Karpas-422 (cell line): ENCODE data around the gene TRAPPC2L. TPM values are rescaled to one million over a fixed set of nuclear protein-coding genes. Genes with fewer than 3 reads are reported as not detected.

ENCODE experiments used
- DNase-seq: peaks from one replicate; pipeline ENCODE4 v3.0.0-alpha.2; 2015
- H2AFZ ChIP-seq: fragments of 200-600 bp; sonication (generic); 2 replicates; pipeline ENCODE4 v1.6.1; 2014; ENCODE audit warnings: antibody characterized with exemption, low read length, mixed read lengths
- H3K27ac ChIP-seq: fragments of 200-600 bp; sonication (generic); 2 replicates; pipeline ENCODE4 v1.5.1; 2014; ENCODE audit warnings: mild to moderate bottlenecking, low read length, moderate library complexity
- H3K27me3 ChIP-seq: fragments of 200-600 bp; sonication (generic); 2 replicates; pipeline ENCODE4 v1.6.1; 2014; ENCODE audit warnings: low read length, mixed read lengths
- H3K36me3 ChIP-seq: fragments of 200-600 bp; sonication (generic); 2 replicates; pipeline ENCODE4 v1.6.1; 2014; ENCODE audit warnings: low read length, mixed read lengths; ENCODE audit not compliant: insufficient read depth
- H3K4me1 ChIP-seq: fragments of 200-600 bp; sonication (generic); 2 replicates; pipeline ENCODE4 v1.6.1; 2014; ENCODE audit warnings: mild to moderate bottlenecking, low read length, mixed read lengths
- H3K4me2 ChIP-seq: fragments of 200-600 bp; sonication (generic); 2 replicates; pipeline ENCODE4 v1.6.1; 2014; ENCODE audit warnings: low read length, low read depth, mild to moderate bottlenecking; ENCODE audit not compliant: poor library complexity, severe bottlenecking
- H3K4me3 ChIP-seq: fragments of 200-600 bp; sonication (generic); 2 replicates; pipeline ENCODE4 v1.5.1; 2014; ENCODE audit warnings: mild to moderate bottlenecking, antibody characterized with exemption, low read length, mixed read lengths
- H3K79me2 ChIP-seq: fragments of 200-600 bp; sonication (generic); 2 replicates; pipeline ENCODE4 v1.6.1; 2014; ENCODE audit warnings: mild to moderate bottlenecking, low read length, mixed read lengths
- H3K9ac ChIP-seq: fragments of 200-600 bp; sonication (generic); 2 replicates; pipeline ENCODE4 v1.6.0; 2014; ENCODE audit warnings: low read length
- H3K9me2 ChIP-seq: fragments of 200-600 bp; sonication (generic), shearing (Covaris generic); replicated peaks from 2 replicates; pipeline ENCODE4 v1.6.0; 2014; ENCODE audit warnings: mild to moderate bottlenecking, low read length, moderate library complexity; ENCODE audit not compliant: insufficient read depth
- H3K9me3 ChIP-seq: fragments of 300-700, 200-600 bp; sonication (generic); 2 replicates; pipeline ENCODE4 v1.6.1; 2014; ENCODE audit warnings: low read length, mixed read lengths
- H4K20me1 ChIP-seq: fragments of 200-600 bp; sonication (generic); 2 replicates; pipeline ENCODE4 v1.6.1; 2014; ENCODE audit warnings: mild to moderate bottlenecking, antibody characterized with exemption, low read length, low read depth; ENCODE audit not compliant: insufficient read depth
- total RNA-seq: library from RNA; depleted of rRNA; stranded (reverse); fragments of >200 nt; shearing (Covaris generic); gene quantifications from 2 replicates; pipeline ENCODE4 v1.2.3, GENCODE V29; 2014; ENCODE audit warnings: low replicate concordance

The TRAPPC2L gene
- total RNA-seq, 1 experiment from 2014 or later, result 84.6 TPM

DNA sequence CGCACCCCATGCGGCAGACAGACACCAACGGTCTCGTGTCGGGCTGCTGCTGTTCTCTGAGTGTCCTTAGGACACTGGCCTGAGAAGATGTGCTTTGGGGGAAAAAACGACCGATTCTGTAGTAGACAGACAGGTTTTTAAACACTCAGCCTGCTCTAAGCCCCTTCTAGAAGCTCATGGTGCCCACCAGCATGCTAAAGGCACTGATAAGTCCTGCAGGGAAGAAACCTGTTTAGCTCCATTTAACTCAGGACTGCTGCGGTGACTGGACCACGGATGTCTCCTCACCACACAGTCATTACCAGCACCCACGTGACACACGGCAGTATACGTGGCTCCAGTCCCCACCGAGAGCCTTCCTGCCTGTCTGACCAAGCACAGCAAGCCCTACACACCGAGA lies 26.1 kb upstream of the TRAPPC2L start:
- H3K79me2 ChIP-seq, result no peaks in the 10 kb centered on the region
- no peak overlapping the region for H3K27ac ChIP-seq
- DNase-seq, result no peak
- H3K4me2 ChIP-seq, result no peak overlapping the region
- no peak overlapping the region for H3K9ac ChIP-seq
- no peaks in the 10 kb centered on the region for H3K36me3 ChIP-seq
- H4K20me1 ChIP-seq, result no peaks in the 10 kb centered on the region
- H3K4me3 ChIP-seq, result no peak overlapping the region
- H3K27me3 ChIP-seq, result no peaks in the 10 kb centered on the region
- no peak overlapping the region for H2AFZ ChIP-seq
- no peaks in the 10 kb centered on the region for H3K9me3 ChIP-seq
- no peaks in the 10 kb centered on the region for H3K4me1 ChIP-seq
- H3K9me2 ChIP-seq, result no peaks in the 10 kb centered on the region

DNA sequence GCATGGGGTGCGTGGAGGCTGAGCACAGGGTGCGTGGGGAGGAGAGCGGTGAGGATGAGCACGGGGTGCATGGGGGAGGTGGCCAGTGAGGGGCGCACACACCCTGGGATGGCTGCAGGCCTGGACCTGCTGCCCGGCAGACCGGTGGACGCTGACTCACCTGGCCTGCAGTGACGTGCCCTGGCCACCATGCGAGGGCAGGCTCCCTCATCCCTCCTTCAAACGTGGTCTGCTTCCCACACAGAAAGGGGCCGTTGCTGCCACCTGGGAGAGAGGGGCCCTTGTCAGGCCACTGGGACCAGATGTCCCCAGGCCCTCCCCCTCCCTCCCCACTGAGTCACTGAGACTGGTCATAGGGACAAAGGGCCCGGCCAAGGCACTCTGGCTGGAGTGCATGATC lies 25.1 kb upstream of the TRAPPC2L start:
- Histone ChIP-seq H3K79me2 (no peaks in the 10 kb centered on the region), H3K27me3 (no peaks in the 10 kb centered on the region), H3K9me2 (no peaks in the 10 kb centered on the region), H3K4me2 (no peak overlapping the region), H3K9me3 (no peaks in the 10 kb centered on the region), H4K20me1 (no peaks in the 10 kb centered on the region), H3K27ac (no peak overlapping the region), H3K36me3 (no peaks in the 10 kb centered on the region), H3K9ac (no peak overlapping the region), H2AFZ (no peak overlapping the region), H3K4me1 (no peaks in the 10 kb centered on the region), H3K4me3 (no peak overlapping the region)
- no peak for DNase-seq

GRCh38 chr16:88833086-88833485 lies 23.8 kb upstream of the TRAPPC2L start:
- no peak overlapping the region for H3K4me2 ChIP-seq
- no peaks in the 10 kb centered on the region for H3K4me1 ChIP-seq
- no peaks in the 10 kb centered on the region for H3K27me3 ChIP-seq
- no peak overlapping the region for H3K4me3 ChIP-seq
- H3K9me2 ChIP-seq, result no peaks in the 10 kb centered on the region
- no peaks in the 10 kb centered on the region for H3K79me2 ChIP-seq
- H3K9me3 ChIP-seq, result no peaks in the 10 kb centered on the region
- H3K9ac ChIP-seq, result no peak overlapping the region
- H2AFZ ChIP-seq, result no peak overlapping the region
- no peak overlapping the region for H3K27ac ChIP-seq
- no peak for DNase-seq
- H4K20me1 ChIP-seq, result no peaks in the 10 kb centered on the region
- H3K36me3 ChIP-seq, result no peaks in the 10 kb centered on the region

DNA sequence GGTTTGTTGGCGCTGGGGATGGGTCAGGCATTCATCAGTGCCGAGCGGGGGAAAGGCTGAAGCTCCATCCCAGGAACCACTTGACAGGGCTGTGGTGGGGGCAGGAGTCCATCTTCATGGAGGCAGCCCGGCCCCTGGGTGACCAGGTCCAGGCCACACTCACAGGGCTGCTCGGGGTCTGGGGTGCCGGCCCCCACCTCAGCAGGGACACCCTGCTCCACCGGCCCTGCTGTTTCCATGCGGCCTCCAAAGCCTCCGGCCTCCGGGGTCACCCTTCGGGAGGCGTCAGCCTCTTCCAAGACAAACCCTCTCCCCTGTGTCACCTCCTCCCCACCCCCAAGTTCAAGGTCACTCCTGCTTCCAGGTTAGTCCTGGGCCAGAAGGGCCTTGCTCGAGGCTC lies 22.3 kb upstream of the TRAPPC2L start:
- Histone ChIP-seq H3K36me3 (no peaks in the 10 kb centered on the region), H3K4me3 (no peak overlapping the region), H3K9me3 (no peaks in the 10 kb centered on the region), H3K79me2 (no peaks in the 10 kb centered on the region), H3K27ac (no peak overlapping the region), H3K27me3 (no peaks in the 10 kb centered on the region), H3K9me2 (no peaks in the 10 kb centered on the region), H3K4me2 (no peak overlapping the region), H3K4me1 (no peaks in the 10 kb centered on the region), H2AFZ (no peak overlapping the region), H3K9ac (no peak overlapping the region), H4K20me1 (no peaks in the 10 kb centered on the region)
- no peak for DNase-seq

GRCh38 chr16:88835383-88835782 lies 21.5 kb upstream of the TRAPPC2L start:
- Histone ChIP-seq H3K9me2 (no peaks in the 10 kb centered on the region), H3K27me3 (no peaks in the 10 kb centered on the region), H3K4me3 (no peak overlapping the region), H3K9me3 (no peaks in the 10 kb centered on the region), H2AFZ (no peak overlapping the region), H3K9ac (no peak overlapping the region), H4K20me1 (no peaks in the 10 kb centered on the region), H3K4me1 (no peaks in the 10 kb centered on the region), H3K27ac (no peak overlapping the region), H3K36me3 (no peaks in the 10 kb centered on the region), H3K79me2 (no peaks in the 10 kb centered on the region), H3K4me2 (no peak overlapping the region)
- no peak for DNase-seq

DNA sequence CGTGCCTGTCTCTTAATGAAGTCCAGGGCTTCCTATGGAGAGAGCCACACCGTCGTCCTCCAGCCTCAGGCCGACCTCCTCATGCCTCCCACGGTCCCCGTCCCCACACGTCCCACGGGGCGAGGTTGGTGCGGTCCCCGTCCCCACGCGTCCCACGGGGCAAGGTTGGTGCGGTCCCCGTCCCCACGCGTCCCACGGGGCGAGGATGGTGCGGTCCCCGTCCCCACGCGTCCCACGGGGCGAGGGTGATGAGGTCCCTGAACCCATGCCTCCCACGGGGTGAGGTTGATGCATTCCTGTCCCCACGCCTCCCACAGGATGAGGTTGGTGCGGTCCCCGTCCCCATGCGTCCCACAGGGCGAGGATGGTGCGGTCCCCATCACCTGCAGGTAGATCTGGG lies 21.1 kb upstream of the TRAPPC2L start:
- Histone ChIP-seq H3K27ac (no peak overlapping the region), H2AFZ (no peak overlapping the region), H3K9me3 (no peaks in the 10 kb centered on the region), H3K4me2 (no peak overlapping the region), H3K4me3 (no peak overlapping the region), H3K4me1 (no peaks in the 10 kb centered on the region), H4K20me1 (no peaks in the 10 kb centered on the region), H3K27me3 (no peaks in the 10 kb centered on the region), H3K36me3 (no peaks in the 10 kb centered on the region), H3K9me2 (no peaks in the 10 kb centered on the region), H3K79me2 (no peaks in the 10 kb centered on the region), H3K9ac (no peak overlapping the region)
- DNase-seq, result no peak

DNA sequence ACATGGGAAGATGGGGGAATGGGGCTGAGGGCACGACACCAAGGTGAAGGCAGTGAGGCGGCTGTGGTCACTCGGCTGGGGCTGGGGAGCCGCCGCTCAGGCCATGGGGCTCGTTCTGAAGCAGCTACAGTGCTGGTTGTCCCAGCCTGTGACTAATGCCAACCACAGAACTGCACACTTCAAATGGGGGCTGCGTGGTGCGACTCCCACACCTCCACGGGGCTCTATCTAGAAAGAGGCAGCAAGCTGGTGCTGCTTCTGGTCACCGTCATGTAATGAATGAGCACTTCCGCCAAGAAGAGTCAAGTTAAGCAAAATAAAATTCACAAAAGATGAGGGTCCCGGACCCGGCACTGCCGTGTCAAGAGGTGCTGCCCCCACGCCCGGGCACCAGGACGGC lies 20.1 kb upstream of the TRAPPC2L start:
- Histone ChIP-seq H3K4me1 (no peaks in the 10 kb centered on the region), H3K36me3 (no peaks in the 10 kb centered on the region), H3K79me2 (no peaks in the 10 kb centered on the region)

GRCh38 chr16:88837806-88838205 lies 19.1 kb upstream of the TRAPPC2L start:
- Histone ChIP-seq H2AFZ (no peak overlapping the region), H3K27me3 (no peaks in the 10 kb centered on the region), H3K9ac (no peak overlapping the region), H3K9me3 (no peaks in the 10 kb centered on the region), H4K20me1 (no peaks in the 10 kb centered on the region), H3K9me2 (no peaks in the 10 kb centered on the region), H3K27ac (no peak overlapping the region), H3K4me1 (no peaks in the 10 kb centered on the region), H3K79me2 (no peaks in the 10 kb centered on the region), H3K4me3 (no peak overlapping the region), H3K4me2 (no peak overlapping the region), H3K36me3 (no peaks in the 10 kb centered on the region)
- no peak for DNase-seq

More for the DNA sequence above, 20.1 kb upstream of the TRAPPC2L start:
- Histone ChIP-seq H3K9ac (no peak overlapping the region), H3K9me3 (no peaks in the 10 kb centered on the region), H3K4me3 (no peak overlapping the region), H3K4me2 (no peak overlapping the region), H2AFZ (no peak overlapping the region), H3K9me2 (no peaks in the 10 kb centered on the region), H4K20me1 (no peaks in the 10 kb centered on the region), H3K27me3 (no peaks in the 10 kb centered on the region), H3K27ac (no peak overlapping the region)
- no peak for DNase-seq

- Histone ChIP-seq H3K27me3 (no peaks in the 10 kb centered on the region), H3K9ac (no peak overlapping the region), H3K4me1 (no peaks in the 10 kb centered on the region), H3K9me3 (no peaks in the 10 kb centered on the region), H3K4me3 (no peak overlapping the region), H2AFZ (no peak overlapping the region), H3K4me2 (no peak overlapping the region), H3K27ac (no peak overlapping the region), H3K9me2 (no peaks in the 10 kb centered on the region), H4K20me1 (no peaks in the 10 kb centered on the region), H3K79me2 (no peaks in the 10 kb centered on the region), H3K36me3 (no peaks in the 10 kb centered on the region)
- DNase-seq, result no peak
These were observed 18.4 kb upstream of the TRAPPC2L start for GRCh38 chr16:88838566-88838965.
